Measurements from ENCODE around the gene FAM234A. TPM values are rescaled to one million over a fixed set of nuclear protein-coding genes. Genes with fewer than 3 reads are reported as not detected.

The FAM234A gene
- total RNA-seq, 1 experiment from 2014 or later: 94.9 TPM

GRCh38 chr16:254461-254860, 19.8 kb downstream of the FAM234A start:
- Histone ChIP-seq H4K8ac (replicated peaks; ENCODE audit: insufficient read length, low read depth, low read length) (no peak overlapping the region), H3K27me3 (ENCODE audit: insufficient read depth, low read length) (no peaks in the 10 kb centered on the region), H3K4me1 (ENCODE audit: insufficient read depth, low read length) (no peaks in the 10 kb centered on the region), H3K4ac (ENCODE audit: low read depth, low read length) (no peak overlapping the region), H2BK5ac (ENCODE audit: insufficient read length, low read length) (no peak overlapping the region), H3K4me2 (ENCODE audit: insufficient read depth, insufficient read length, low read length) (no peak overlapping the region), H3K23me2 (ENCODE audit: insufficient read length, low read depth, low read length, poor library complexity, severe bottlenecking) (no peaks in the 10 kb centered on the region), H2BK12ac (ENCODE audit: insufficient read length, low read depth, low read length) (no peak overlapping the region), H3K18ac (ENCODE audit: insufficient read length, low read depth, low read length) (no peak overlapping the region), H2AFZ (ENCODE audit: low read length) (no peak overlapping the region), H3T11ph (ENCODE audit: low read length) (no peak overlapping the region), H2AK5ac (ENCODE audit: insufficient read length, low read length) (no peak overlapping the region), H2BK120ac (ENCODE audit: low read depth, low read length, poor library complexity, severe bottlenecking) (no peak overlapping the region), H3K79me2 (ENCODE audit: insufficient read depth, low read length) (no peaks in the 10 kb centered on the region), H3K23ac (ENCODE audit: insufficient read length, low read depth, low read length) (no peak overlapping the region), H3K79me1 (ENCODE audit: insufficient read depth, low read depth, low read length, poor library complexity, severe bottlenecking) (no peaks in the 10 kb centered on the region), H3K56ac (ENCODE audit: insufficient read length, low read depth, low read length) (no peak overlapping the region), H3K14ac (ENCODE audit: insufficient read depth, low read length) (no peak overlapping the region), H2BK15ac (ENCODE audit: low read depth, low read length) (no peak overlapping the region), H4K20me1 (ENCODE audit: control insufficient read depth, insufficient read depth, insufficient read length) (no peaks in the 10 kb centered on the region), H2BK20ac (ENCODE audit: low read depth, low read length, poor library complexity, severe bottlenecking) (no peak overlapping the region), H3K27ac (ENCODE audit: insufficient read length, low read depth, low read length) (no peak overlapping the region), H3K9me3 (ENCODE audit: control insufficient read depth, low read depth, low read length) (no peaks in the 10 kb centered on the region), H3K9ac (ENCODE audit: extremely low read depth, insufficient read length, low read length) (no peak overlapping the region), H4K5ac (ENCODE audit: insufficient read length, low read depth, low read length) (no peak overlapping the region), H4K91ac (ENCODE audit: insufficient read length, low read depth, low read length) (no peak overlapping the region)
- Mint-ChIP-seq H3K4me1 (no peaks in the 10 kb centered on the region; a peak in 1 of 4 replicates), H3K4me3 (no peak overlapping the region), H3K9me3 (no peaks in the 10 kb centered on the region), H3K36me3 (ENCODE audit: insufficient read depth in 1 of 3, low read depth in 3 of 3) (peaks cover 15 to 56% (median 44%) of the 10 kb centered on the region in 3 experiments; a peak in 6 of 7 replicates), H3K27me3 (ENCODE audit: low read depth) (no peaks in the 10 kb centered on the region), H3K27ac (0 out of 7 replicates have a peak overlapping the region, but pooled peaks of 1 of the 3 experiments have one; percentile 22)
- no peak for DNase-seq
- TF ChIP-seq CTCF (conservative IDR thresholded peaks at IDR 0.05): no peak
- no CpG with 5 or more reads among the region's 25 CpGs for WGBS (ENCODE audit: extremely low coverage, insufficient read length, low lambda C conversion rate)

Data from H9 (cell line).